ENCODE results near the gene EPHA8. TPM values are rescaled to one million over a fixed set of nuclear protein-coding genes. Genes with fewer than 3 reads are reported as not detected.

EPHA8 gene
- total and polyA plus RNA-seq, 9 of the 15 experiments (the other 6 are each of a cell fraction or from before 2014, with no cell fraction given): not detected

DNA sequence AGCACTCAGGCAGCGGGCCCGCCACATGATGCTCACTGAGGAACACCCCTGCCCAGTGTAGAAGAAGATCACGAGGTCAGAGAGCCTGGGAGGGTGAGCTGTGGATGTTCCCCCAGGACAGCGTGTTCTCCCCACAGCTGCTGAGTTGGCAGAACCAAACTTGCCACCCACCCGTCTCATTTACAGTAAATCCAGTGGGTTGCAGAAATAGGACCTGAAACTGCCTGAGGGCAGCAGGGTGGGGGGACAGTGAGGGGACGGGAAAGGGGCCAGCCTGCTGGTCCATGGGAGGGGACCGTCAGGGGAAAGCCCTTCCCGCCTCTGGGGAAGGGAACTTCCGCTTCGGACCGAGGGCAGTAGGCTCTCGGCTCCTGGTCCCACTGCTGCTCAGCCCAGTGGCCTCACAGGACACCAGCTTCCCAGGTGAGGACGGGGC lies 89.6 kb downstream of the EPHA8 start, which contains the start of gene C1QB (continued):
- no peak for TF ChIP-seq NCOA6 (IDR thresholded peaks at IDR 0.05)

Small RNAs within 50 kb of the gene (microRNA-seq; reads per million reads assigned to microRNA genes)
- not detected for gene MIR6127 (ENCODE audit: borderline microRNAs expressed)

Small RNAs within 50 kb of the gene (small RNA-seq; reads per million reads assigned to genes)
- gene MIR6127: not detected

Other genes with a start within 250 kb of the EPHA8 start
- 16.3 and 18.7 TPM in 2 replicates for gene ZBTB40, start 111.6 kb upstream of the EPHA8 start, total RNA-seq (2014; rRNA removed)
- gene ZBTB40, start 111.6 kb upstream of the EPHA8 start, total RNA-seq (2014; rRNA removed; fragmentation: Illumina TruSeq; extraction: Trizol): 18.0 and 18.8 TPM in 2 replicates
- gene ZBTB40, start 111.6 kb upstream of the EPHA8 start, total RNA-seq (2015; rRNA removed; fragmentation: Illumina TruSeq; extraction: Trizol): 21.9 and 22.3 TPM in 2 replicates
- 25.3 and 26.0 TPM in 2 replicates for gene ZBTB40, start 111.6 kb upstream of the EPHA8 start, total RNA-seq (2021)
- 11.1 and 12.3 TPM in 2 replicates for gene ZBTB40, start 111.6 kb upstream of the EPHA8 start, polyA plus RNA-seq (2011; rRNA removed)
- 20.1 and 22.9 TPM in 2 replicates for gene ZBTB40, start 111.6 kb upstream of the EPHA8 start, polyA plus RNA-seq (2014; fragmentation: Illumina TruSeq; extraction: Trizol)
- gene ZBTB40, start 111.6 kb upstream of the EPHA8 start, polyA plus RNA-seq (2014; fragmentation: Nextera tagmentation; extraction: Ambion mirVana): 1 to 10 TPM; 2.6 to 5.1 TPM
- 21.2 and 21.8 TPM in 2 replicates for gene ZBTB40, start 111.6 kb upstream of the EPHA8 start, polyA plus RNA-seq (2014; rRNA removed)
- gene C1QA, start 73.1 kb downstream of the EPHA8 start, total RNA-seq (2014; rRNA removed): not detected in 2 replicates
- gene C1QA, start 73.1 kb downstream of the EPHA8 start, total RNA-seq (2014; rRNA removed; fragmentation: Illumina TruSeq; extraction: Trizol): not detected in 2 replicates
- not detected in 2 replicates for gene C1QA, start 73.1 kb downstream of the EPHA8 start, total RNA-seq (2015; rRNA removed; fragmentation: Illumina TruSeq; extraction: Trizol)
- gene C1QA, start 73.1 kb downstream of the EPHA8 start, total RNA-seq (2021): 0.71 and 0.94 TPM in 2 replicates
- gene C1QA, start 73.1 kb downstream of the EPHA8 start, polyA plus RNA-seq (2011; rRNA removed): not detected in 2 replicates
- not detected in 2 replicates for gene C1QA, start 73.1 kb downstream of the EPHA8 start, polyA plus RNA-seq (2014; fragmentation: Illumina TruSeq; extraction: Trizol)
- gene C1QA, start 73.1 kb downstream of the EPHA8 start, polyA plus RNA-seq (2014; fragmentation: Nextera tagmentation; extraction: Ambion mirVana): not detected
- gene C1QA, start 73.1 kb downstream of the EPHA8 start, polyA plus RNA-seq (2014; rRNA removed): not detected in 2 replicates
- gene C1QC, start 80.1 kb downstream of the EPHA8 start, total RNA-seq (2014; rRNA removed): not detected in 2 replicates
- not detected in 2 replicates for gene C1QC, start 80.1 kb downstream of the EPHA8 start, total RNA-seq (2014; rRNA removed; fragmentation: Illumina TruSeq; extraction: Trizol)
- not detected in 2 replicates for gene C1QC, start 80.1 kb downstream of the EPHA8 start, total RNA-seq (2015; rRNA removed; fragmentation: Illumina TruSeq; extraction: Trizol)
- 0.47 and 0.69 TPM in 2 replicates for gene C1QC, start 80.1 kb downstream of the EPHA8 start, total RNA-seq (2021)
- not detected in 2 replicates for gene C1QC, start 80.1 kb downstream of the EPHA8 start, polyA plus RNA-seq (2011; rRNA removed)
- gene C1QC, start 80.1 kb downstream of the EPHA8 start, polyA plus RNA-seq (2014; fragmentation: Illumina TruSeq; extraction: Trizol): not detected in 2 replicates
- gene C1QC, start 80.1 kb downstream of the EPHA8 start, polyA plus RNA-seq (2014; fragmentation: Nextera tagmentation; extraction: Ambion mirVana): not detected
- gene C1QC, start 80.1 kb downstream of the EPHA8 start, polyA plus RNA-seq (2014; rRNA removed): not detected in 2 replicates
- not detected in 2 replicates for gene C1QB, start 89.7 kb downstream of the EPHA8 start, total RNA-seq (2014; rRNA removed)
- not detected in 2 replicates for gene C1QB, start 89.7 kb downstream of the EPHA8 start, total RNA-seq (2014; rRNA removed; fragmentation: Illumina TruSeq; extraction: Trizol)
- not detected in 2 replicates for gene C1QB, start 89.7 kb downstream of the EPHA8 start, total RNA-seq (2015; rRNA removed; fragmentation: Illumina TruSeq; extraction: Trizol)
- 0.51 and 0.55 TPM in 2 replicates for gene C1QB, start 89.7 kb downstream of the EPHA8 start, total RNA-seq (2021)
- not detected in 2 replicates for gene C1QB, start 89.7 kb downstream of the EPHA8 start, polyA plus RNA-seq (2011; rRNA removed)
- not detected in 2 replicates for gene C1QB, start 89.7 kb downstream of the EPHA8 start, polyA plus RNA-seq (2014; fragmentation: Illumina TruSeq; extraction: Trizol)
- gene C1QB, start 89.7 kb downstream of the EPHA8 start, polyA plus RNA-seq (2014; fragmentation: Nextera tagmentation; extraction: Ambion mirVana): not detected
- not detected in 2 replicates for gene C1QB, start 89.7 kb downstream of the EPHA8 start, polyA plus RNA-seq (2014; rRNA removed)
- not detected in 2 replicates for gene EPHB2, start 147.3 kb downstream of the EPHA8 start, total RNA-seq (2014; rRNA removed)
- gene EPHB2, start 147.3 kb downstream of the EPHA8 start, total RNA-seq (2014; rRNA removed; fragmentation: Illumina TruSeq; extraction: Trizol): not detected in 2 replicates
- not detected in 2 replicates for gene EPHB2, start 147.3 kb downstream of the EPHA8 start, total RNA-seq (2015; rRNA removed; fragmentation: Illumina TruSeq; extraction: Trizol)
- gene EPHB2, start 147.3 kb downstream of the EPHA8 start, total RNA-seq (2021): not detected in 2 replicates
- 0.05 TPM in 1 of 2 replicates, not detected in the other for gene EPHB2, start 147.3 kb downstream of the EPHA8 start, polyA plus RNA-seq (2011; rRNA removed)
- not detected in 2 replicates for gene EPHB2, start 147.3 kb downstream of the EPHA8 start, polyA plus RNA-seq (2014; fragmentation: Illumina TruSeq; extraction: Trizol)
- gene EPHB2, start 147.3 kb downstream of the EPHA8 start, polyA plus RNA-seq (2014; fragmentation: Nextera tagmentation; extraction: Ambion mirVana): not detected
- not detected in 2 replicates for gene EPHB2, start 147.3 kb downstream of the EPHA8 start, polyA plus RNA-seq (2014; rRNA removed)

Measured in K562 (cell line).